Skeletal muscle cell (primary cell): ENCODE measurements around the gene WDR18.

Experiments used
- DNase-seq: peaks from one replicate; pipeline ENCODE4 v3.0.0-alpha.2; 2010; ENCODE audit warnings: low read depth
- H3K4me3 ChIP-seq: 2 replicates; pipeline ENCODE4 v1.5.1; 2011; ENCODE audit warnings: low read depth, mild to moderate bottlenecking, control low read depth, low read length, moderate library complexity

Gene WDR18, protein sequence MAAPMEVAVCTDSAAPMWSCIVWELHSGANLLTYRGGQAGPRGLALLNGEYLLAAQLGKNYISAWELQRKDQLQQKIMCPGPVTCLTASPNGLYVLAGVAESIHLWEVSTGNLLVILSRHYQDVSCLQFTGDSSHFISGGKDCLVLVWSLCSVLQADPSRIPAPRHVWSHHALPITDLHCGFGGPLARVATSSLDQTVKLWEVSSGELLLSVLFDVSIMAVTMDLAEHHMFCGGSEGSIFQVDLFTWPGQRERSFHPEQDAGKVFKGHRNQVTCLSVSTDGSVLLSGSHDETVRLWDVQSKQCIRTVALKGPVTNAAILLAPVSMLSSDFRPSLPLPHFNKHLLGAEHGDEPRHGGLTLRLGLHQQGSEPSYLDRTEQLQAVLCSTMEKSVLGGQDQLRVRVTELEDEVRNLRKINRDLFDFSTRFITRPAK

DNA sequence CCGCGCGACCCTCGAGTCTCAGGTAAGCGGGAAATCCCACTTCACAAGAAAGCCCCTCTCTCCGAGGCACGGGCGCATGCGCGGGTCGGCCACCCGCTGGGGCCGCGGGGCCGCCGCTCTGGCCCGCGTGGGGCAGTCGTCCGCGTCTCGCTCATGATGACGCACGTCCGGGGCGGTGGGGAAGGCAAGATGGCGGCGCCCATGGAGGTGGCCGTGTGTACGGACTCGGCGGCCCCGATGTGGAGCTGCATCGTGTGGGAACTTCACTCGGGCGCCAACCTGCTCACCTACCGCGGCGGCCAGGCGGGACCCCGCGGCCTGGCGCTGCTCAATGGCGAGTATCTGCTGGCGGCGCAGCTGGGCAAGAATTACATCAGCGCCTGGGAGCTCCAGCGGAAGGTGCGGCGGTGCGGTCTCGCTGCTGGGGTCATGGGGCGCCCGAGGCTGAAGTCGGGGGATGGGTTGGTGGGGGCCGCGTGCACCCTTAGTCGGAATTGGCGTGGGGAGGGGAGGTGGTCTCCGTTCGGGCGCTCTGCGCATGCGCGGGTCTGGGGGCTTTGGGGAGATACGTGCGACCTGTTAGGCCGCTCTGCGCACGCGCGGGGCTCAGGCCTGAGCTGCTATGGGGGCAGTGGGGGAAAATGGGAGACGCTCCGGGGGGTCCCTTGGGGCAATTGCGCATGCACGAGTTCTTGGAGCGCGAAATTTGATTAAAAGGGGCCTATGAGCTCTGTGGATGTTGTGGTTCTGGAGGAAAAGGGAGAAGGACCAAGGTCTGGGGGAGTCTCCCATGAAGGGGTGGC is at the start of gene WDR18:
TSS of gene WDR18 (plus strand) at position 181 of the 803 bp plus-strand sequence. CDS start at position 190, 9 bp downstream.
- H3K4me3 ChIP-seq = peak within 1 kb of the TSS; percentile 98
- peak; percentile 45 for DNase-seq

DNA sequence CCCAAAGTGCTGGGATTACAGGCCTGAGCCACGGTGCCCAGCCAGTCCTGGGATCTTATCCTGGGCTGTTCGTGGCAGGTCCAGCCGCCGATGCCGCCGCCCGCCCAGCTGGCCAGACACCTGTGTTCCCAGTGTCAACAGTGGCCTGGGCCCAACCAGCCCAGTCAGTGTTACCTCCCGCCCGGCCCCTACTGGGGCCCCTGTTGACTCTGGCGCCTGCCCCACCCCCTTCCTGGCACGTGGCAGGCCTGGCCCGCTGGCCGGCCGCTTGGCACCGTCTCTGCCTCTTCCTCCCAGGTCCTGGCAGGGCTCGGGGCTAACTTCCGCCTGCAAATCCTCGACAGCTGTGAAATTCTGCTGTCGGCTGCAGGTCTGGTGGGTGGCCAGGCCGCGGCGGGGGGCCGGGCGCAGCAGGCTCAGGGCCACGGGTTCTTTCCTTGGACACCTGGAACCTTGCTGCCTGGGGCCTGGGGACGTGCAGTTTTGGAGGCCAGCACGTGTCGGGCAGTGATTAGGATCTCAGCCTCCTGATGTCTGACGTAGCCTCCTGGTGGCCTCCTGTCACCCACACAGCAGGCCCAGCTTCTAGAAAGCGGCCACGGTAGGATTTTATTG is 49.2 kb upstream of the WDR18 start:
- no peak overlapping the region for H3K4me3 ChIP-seq
- DNase-seq = peak; percentile 38

DNA sequence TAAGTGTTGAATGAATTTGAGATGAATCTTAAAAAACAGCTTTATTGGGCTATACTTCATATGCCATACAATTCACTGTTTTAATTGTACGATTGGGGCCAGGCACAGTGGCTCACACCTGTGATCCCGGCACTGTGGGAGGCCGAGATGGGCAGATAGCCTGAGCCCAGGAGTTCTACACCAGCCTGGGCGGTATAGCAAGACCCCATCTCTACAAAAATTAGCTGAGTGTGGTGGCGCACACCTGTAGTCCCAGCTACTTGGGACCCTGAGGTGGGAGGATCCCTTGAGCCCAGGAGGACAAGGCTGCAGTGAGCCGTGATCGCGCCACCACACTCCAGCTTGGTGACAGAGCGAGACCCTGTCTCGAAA is 48.0 kb upstream of the WDR18 start:
- H3K4me3 ChIP-seq = no peak overlapping the region
- DNase-seq = no peak

DNA sequence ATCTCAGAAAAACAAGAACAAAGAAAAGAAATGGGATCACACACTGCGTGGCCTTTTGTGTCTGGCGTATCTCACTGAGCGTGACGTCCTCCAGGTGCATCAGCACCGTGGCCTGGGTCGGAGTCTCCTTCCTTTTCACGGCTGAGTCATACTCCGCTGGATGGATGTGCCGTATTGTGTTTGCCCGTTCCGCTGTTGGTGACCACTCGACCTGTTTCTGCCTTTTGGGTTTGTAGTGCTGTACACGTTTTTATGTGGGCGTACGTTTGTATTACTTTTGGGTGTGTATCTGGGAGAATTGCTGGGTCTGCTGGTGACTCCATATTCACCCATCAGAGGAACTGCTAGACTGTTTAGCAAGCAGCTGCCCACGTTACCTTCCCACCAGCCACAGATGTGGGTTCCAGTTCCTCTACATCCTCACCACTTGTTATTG is 46.9 kb upstream of the WDR18 start:
- H3K4me3 ChIP-seq = no peak overlapping the region
- DNase-seq = no peak

DNA sequence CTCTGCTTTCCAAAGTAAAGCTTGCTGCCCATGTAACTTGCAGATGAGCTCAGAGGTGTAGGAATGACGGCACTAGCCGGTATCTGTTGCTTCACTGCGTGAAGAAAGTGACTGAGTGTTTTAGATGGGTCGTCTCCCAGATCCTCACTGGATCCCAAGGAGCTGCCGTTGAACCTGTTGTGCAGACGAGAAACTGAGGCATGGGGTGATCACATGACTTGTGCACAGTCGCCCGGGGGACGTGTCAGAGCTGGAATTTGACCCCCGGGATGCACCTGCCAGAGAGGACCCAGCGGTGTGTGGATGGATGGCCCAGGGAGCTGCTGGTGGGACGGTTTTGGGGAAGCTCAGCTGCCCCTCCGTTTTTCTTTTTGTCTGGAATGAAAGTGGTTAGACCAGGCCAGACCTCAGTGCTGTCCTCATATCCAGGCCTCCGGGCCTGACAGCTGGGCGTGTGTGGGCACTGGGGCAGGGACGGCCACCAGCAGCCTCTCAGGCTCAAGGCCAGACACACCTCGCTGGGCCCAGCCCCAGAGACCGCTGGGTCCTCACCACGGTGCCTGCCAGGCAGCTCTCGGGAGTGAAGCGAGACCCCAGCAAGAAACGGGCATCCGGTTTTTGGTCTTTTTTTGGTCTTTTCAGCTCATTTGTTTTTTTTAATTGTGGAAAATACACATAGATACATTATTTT is 45.8 kb upstream of the WDR18 start:
- H3K4me3 ChIP-seq = no peak overlapping the region
- DNase-seq = no peak

DNA sequence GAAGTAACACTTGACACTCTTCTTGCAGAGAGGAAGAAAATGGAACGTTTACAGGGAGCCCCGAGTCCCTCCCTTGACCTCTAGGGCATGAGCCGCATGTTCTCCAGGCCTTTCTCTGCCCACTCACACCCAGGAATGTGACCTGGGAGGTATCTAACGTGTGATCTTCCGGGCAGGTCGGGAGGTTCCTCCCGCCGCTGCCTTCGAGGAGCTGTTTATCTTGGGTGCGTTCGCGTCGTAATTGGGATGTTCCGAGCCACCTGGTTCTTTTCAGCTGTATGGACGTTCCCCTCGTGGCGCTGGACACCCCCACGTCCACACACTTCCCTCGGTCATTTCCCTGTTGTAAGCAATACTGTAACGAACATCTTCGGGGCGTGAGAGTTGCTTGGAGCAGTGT is 44.7 kb upstream of the WDR18 start:
- H3K4me3 ChIP-seq = no peak overlapping the region
- DNase-seq = no peak

DNA sequence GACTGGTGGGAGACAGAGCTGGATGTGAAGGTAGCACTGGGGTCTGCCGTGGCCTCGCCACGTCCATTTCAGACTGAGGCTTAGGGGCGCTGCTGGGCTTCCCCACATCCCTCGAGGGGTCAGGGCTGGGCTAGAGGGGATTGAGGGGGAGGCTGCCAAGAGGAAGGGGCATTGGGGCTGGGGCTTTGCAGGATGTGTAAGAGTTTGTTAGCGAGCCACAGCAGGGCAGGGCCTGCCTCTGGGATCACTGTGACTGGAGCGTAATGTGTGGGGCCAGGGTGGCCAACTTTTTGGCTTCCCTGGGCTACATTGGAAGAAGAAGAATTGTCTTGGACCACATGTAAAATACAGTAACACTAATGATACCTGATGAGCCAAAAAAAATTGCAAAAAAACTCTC is 44.2 kb upstream of the WDR18 start:
- no peak for DNase-seq
- H3K4me3 ChIP-seq = no peak overlapping the region

DNA sequence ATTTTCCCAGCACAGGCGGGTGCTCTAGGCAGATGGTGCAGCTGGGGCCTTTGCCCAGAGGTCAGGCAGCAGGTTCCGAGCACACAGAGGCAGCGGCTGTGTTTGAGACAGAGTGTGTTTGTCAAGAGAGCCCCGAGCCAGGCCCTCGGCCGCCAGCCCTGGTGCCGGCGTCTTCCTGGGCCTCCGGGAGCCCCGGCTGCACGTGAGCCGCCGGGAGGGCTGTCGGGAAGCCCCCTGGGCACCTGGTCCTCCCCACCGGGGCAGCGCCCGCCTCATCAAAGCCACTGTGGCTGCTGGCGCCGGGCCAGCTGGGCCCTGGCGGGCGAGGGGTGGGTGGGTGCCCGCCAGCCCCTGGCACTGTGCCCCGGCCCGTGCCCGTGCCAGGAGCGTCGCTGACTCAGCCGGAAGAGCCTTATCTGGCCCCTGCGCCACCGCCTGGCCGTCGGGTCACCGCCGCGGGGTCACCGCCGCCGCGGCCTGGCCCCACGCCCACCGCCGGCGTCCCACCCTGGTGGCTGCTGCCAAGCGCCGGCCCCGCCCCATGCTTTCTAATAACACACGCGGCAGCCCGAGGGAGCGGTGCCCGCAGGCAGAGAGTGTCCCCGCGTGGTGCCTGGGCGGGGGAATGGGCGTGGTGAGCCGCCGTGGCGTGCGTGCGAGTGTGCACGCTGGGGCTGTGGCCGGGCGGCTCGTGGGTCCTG is 43.4 kb upstream of the WDR18 start:
- no peak overlapping the region for H3K4me3 ChIP-seq
- DNase-seq = no peak

DNA sequence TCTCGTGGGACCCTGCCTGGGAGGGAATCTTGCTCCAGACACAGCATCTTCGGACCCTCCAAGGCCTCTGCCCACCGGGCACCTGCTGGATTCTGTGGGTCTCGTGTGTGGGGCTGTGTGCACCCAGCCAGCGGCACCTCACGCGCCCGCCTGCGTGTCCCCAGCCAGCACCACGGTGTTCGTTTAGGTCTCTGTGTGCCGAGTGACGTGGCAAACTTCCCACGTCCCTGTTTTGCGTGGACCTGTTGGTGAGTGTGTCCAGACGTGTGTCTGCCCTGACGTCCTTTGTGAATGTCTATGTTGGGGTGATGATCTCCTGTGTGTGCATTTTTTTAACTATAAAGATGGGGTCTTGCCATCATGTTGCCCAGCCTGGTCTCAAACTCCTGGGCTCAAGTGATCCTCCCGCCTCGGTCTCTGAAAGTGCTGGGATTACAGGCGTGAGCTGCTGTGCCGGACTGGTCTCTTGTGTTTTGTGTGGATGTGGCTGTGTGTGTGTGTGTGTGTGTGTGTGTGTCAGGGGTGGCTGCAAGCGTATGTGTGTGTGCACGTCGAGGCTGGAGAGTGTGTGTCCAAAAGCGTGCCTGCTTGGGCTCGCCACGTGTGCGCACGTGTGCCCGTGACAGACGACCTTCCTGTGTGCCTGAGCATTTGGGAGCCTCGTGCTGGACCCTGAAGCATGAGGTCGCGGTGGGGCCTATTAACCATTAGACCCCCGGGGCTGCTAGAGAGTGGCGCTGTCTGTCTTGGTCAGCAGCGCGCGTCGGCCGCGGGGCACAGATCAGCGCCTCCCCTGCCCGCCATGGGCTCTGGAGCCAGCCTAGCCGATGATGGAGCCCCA is 42.6 kb upstream of the WDR18 start:
- DNase-seq = no peak
- no peak overlapping the region for H3K4me3 ChIP-seq

DNA sequence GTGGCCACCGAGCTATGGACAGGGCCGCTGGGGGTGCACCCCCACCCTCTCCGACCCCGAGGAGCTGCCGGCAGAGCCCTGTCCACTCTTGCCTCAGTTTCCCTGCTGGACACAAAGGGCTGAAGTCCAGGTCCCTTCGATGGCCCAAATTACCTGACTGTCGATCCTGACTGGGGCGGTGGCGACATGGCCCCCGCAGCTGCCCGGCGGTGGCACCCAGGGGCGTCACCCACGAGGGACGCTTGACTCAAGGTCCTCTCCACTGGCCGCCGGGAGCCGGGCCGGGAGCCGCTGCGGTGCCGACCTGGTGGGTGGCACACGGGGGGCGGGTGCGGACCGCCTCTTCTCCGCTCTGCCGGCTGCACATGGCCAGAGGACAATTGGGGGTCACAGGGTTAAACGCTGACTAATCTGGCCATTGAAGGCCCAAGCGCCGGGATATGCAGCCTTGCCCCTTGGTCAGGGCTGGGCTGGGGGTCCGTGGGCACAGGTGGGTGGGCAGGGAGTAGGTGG is 42.0 kb upstream of the WDR18 start:
- H3K4me3 ChIP-seq = no peak overlapping the region
- DNase-seq = no peak

DNA sequence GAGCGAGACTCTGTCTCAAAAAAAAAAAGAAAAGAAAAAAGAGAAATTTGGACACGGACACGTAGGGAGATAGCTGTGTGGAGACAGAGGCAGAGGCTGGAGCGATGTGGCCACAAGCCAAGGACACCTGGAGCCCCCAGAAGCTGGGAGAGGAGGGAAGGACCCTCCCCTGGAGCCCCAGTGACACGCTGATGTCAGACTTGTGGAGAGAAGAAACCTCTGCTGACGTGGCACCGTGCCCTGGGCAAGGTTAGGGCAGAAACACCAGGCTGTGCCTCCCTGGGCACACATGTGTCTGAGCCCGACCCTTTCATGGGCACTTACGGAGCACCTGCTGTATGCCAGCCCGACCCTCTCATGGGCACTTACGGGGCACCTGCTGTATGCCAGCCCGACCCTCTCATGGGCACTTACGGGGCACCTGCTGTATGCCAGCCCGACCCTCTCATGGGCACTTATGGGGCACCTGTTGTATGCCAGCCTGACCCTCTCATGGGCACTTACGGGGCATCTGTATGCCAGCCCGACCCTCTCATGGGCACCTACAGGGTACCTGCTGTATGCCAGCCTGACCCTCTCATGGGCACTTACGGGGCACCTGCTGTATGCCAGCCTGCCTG is 40.5 kb upstream of the WDR18 start:
- H3K4me3 ChIP-seq = no peak overlapping the region
- DNase-seq = no peak

DNA sequence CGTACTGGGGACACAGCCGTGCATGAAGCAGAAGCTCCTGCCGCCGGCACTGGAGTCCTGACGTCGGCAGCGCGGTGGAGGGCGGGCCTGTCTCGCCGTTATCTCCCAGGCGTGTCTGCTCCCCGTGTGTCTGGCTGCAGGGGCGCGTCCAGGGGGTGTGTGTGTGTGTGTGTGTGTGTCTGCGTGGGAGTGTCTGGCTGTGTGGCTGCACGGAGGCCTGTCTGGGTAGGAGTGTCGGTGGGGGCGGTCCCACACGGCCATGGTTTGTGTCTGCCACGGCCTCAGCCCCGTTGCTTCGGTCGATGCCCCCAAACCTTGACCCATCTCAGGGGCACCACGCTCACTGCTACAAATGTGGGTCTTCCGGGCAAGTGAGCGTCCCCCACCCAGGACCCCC is 40.0 kb upstream of the WDR18 start:
- no peak for DNase-seq
- no peak overlapping the region for H3K4me3 ChIP-seq

DNA sequence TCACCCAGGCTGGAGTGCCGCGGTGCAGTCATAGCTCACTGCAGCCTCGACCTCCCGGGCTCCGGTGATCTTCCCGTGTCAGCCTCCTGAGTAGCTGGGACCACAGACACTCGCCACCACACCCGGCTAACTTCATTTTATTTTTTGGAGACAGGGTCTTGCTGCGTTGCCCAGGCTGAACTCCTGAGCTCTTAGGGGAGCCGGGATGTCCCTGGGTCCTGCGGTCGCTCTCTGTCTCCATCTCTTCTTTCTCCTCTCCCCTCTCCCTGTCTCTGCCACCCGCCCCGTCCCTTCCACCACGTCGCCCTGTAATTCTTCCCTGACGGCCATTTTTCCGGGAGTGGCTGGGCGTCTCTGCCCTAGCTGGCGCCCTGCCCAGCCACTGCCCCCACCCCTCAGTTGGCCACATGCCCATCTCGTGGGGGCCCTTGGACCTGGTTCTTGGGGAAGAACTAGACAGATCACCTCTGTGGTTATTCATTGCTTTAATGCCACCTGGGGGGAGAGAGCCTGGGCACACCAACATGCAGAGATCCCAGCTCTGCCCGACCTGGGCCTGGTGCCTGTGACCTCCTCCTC is 39.4 kb upstream of the WDR18 start:
- no peak overlapping the region for H3K4me3 ChIP-seq
- DNase-seq = no peak

DNA sequence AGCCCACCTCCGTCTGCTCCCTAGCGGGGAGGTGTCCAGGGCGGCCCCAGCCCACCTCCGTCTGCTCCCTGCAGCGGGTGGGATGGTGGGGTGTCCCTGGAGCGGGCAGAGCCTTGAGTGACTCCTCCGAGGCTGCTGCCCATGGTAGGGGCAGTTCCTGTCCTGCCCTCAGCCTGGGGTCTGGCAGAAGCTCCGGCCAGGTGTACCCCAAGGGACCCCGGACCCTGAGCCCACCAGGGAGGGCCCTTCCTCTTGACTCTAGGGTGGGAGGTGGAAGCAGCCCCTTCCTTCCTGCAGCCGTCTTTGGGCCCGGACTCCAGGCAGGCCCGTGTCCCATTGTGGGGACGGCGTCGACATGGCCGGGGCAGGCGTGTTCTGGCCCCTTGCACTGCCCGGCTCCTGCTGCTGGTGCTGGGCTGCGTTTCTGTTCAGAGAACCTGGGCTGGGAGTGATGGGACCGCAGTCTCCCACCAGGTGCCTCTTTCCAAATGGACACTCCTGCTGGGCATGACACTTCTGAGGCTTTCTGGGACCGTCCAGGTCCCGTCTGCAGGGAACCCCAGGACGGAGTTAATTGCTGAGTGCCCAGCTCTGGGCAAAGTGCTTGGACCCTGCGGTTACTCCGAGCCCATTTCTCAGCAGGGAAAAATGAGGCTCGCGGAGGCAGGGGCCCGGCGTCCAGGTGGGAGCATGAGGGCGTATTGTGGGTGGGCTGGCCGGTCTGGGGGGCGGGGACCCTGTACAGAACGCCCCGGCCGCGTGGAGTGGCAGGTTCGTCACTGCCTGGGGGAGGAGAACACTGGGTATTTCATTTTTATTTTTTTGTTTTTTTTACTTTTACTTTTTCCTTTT is 38.5 kb upstream of the WDR18 start:
- H3K4me3 ChIP-seq = no peak overlapping the region
- no peak for DNase-seq

DNA sequence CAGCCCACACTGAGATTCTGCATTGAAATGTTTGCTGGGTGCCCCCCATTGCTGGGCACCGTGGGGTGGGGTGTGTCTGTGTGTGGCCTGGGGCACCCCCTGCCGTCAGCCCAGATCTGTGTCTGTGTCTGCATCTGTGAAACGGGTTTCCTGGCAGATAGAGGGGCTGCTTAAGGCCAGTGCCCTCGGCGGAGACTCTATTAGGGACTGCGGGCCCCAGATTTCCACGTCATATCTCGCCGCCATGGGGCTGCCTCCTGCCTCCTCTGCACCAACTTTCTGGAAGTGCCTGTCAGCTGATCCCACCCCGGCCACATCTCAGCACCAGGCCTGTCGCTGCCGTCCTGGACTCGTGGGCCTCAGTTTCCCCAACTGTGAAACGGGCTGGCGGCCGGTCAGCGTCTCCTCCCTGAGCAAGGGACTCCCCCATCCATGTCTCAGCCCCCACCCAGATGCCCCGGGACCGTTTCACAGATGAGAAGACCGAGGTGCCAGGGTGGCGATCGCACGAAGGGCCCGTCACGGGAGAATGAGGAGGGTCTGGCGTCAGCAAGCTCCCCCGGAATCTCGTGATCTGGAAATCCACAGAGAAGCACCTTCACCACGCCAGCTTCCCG is 36.9 kb upstream of the WDR18 start:
- H3K4me3 ChIP-seq = no peak overlapping the region
- no peak for DNase-seq
